DMS79 treated with DMSO at 0.1 percent for 48 hours (cell line): ENCODE data around the gene BAHCC1.
A peak's percentile ranks its signal among the peaks of the same experiment; 100 is the strongest.

Experiments
- DNase-seq: peaks from one replicate; lab custom pipeline; 2025; lab: John Stamatoyannopoulos, UW

BAHCC1 gene

DNA sequence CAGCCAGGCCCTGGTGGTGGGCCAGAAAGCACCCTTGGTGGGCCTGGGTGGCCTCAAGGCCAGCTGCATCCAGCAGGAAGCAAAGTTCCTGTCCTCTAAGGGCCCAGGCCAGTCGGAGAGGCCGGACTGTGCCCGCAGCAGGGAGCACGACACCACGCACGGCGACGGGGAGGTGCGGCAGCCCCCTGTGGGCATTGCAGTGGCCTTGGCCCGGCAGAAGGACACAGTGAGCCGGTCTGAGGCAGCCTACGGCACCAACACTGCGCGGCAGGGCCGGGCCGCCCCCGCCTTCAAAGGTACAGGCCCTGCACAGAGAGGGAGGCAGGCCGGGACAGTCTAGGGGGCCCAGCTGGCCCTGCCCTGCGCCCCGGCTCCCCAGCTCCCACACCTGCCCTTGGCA lies 48.0 kb downstream of the BAHCC1 start:
- no peak for DNase-seq

DNA sequence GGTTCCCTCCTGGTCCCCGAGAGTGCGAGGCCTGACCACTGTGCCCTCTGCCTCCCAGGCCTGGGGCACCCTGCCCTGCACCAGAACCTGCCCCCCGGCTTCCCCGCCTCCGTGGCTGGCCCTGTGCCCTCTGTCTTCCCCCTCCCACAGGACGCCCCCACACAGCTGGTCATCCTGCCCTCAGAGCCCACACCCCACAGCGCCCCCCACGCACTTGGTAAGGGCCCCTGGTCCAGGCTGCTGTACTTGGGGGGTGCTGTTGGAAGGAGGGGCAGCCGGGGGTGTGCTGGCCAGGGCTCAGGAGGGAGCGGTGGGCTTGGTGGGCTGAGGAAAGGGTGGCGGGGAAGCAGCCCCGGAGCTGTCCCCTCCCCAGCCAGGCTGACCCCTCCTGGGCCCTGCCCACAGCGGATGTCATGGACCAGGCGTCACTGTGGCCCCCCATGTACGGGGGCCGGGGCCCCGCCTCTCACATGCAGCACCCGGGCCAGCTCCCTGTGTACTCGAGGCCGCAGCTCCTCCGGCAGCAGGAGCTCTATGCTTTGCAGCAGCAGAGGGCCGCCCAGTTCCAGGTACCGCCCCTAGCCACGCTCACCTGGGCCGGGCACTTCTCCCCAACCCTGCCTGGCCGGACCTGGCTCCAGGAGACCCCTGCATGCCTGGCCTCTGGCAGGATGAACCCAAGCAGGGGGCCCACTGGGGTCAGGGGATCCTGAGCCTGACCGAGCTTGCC lies 49.5 kb downstream of the BAHCC1 start:
- no peak for DNase-seq

DNA sequence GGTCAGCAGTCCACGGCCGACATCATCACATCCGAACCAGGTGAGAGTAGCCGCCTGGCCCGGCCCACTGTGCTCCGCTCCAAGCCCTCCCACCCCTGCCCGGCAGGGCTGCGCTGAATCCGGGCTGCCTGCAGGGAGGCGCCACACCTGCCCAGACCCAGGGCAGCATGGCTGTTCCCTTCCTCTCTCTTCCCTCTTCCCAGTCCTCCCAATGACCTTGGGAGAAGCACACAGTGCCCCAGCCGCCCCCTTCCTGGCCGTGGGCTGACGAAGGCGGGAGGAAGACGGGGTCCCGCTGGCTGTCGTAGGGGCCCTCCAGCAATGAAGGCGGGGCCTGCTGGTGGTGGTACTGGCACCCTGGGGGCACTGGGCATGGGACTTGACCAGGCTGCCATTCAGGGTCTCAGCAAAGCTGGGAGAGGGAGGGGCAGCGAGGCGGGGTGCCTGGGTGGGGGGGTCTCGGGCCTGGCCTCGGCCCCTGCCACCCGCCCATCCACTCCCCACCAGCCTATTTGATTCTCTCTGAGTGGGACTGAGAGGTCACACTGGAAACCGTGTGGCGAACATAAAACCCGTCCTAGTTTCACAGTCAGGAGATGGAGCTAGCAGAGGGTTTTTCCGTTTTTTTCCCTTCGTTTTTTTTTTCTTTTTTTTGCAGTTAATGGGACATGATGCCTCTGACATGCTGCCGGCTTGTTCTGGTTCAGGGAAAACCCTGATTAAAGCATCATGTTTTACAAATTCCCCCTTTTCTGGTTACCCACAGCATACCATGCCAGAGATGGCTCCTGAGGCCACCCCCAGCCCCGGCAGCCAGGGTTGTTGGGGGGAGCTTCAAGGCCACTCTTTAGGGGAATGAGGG lies 50.6 kb downstream of the BAHCC1 start:
- DNase-seq, result no peak

DNA sequence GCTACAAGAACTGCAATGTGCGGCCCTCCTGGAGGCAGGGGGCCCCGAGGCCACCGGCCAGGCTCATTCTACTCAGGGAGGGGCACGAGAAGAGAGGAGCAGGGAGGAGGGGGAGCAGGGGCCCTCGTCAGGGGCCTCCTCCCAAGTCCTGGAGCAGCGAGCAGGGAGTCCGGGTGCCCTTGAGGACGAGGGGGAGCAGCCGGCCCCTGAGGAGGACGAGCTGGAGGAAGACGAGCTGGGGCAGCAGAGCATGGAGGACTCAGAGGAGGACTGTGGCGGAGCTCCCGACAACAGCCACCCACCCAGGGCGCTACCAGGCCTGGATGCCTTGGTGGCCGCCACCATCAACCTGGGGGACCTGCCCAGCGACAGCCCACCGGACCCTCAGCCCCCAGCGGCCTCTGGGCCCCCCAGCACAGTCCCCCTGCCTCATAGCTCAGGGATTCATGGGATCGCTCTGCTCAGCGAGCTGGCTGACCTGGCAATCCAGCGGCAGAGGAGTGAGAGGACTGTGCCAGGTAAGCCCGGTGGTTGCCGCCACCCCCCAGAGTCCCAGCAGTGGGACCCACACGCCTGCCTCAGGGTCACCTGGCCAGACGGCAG lies 52.2 kb downstream of the BAHCC1 start:
- DNase-seq, result no peak

DNA sequence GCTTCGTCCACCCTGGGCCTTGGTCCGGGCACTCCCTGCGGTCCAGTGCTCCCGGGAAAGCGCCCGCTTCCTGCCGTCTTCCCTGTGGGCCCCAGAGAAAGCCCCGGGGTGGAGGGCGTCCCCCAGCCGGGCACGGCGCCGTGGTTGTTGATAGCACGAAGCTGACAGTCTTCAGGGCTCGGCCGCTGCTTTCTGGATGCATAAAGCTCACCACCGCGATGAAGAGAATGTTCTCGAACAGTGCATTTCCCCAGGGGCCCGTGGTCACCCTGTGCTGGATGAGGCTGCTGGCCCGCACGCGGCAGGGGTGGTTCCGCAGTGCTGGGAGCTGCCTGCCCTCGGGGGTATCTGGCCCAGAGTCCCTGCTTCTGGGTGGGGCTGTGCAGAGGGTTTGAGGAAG lies 53.2 kb downstream of the BAHCC1 start:
- DNase-seq, result no peak

DNA sequence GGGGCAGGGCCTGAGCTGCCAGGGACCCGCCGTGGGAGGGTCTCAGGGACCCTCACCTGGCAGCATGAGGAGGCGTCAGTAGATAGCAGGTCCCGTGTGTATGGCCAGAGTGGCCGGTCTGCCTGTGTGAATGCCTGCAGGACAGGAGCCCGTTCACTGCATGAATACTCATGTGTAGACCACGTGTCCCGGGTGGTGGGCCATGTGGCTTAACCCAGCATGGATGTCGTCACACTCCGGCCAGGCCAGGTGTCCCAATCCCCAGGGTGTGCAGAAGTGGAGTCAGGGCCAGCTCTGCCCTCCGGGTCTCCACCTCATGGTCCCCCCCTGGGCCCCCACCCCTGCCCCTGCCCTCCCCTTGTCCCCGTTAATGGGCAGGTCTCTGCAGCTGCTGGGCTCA lies 53.7 kb downstream of the BAHCC1 start:
- DNase-seq, result no peak

DNA sequence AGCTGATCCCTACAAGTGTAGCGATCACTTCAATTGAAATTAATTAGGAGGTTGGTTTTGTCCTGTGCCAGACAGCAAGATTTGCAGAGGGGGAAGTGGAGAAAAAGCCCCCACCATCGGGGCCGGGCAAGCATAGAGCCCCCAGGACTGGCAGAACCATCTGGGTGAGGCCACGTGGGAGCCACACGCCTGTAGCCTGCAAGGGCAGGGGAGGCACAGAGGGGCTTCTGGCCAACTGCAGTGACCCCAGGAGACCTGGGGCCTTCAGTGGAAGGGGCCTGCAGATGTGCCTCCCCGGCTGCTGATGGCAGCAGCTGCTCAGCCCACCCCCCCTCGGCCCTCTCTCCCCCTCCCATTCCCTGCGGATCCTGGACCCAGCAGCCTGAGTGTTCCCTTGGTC lies 54.1 kb downstream of the BAHCC1 start:
- no peak for DNase-seq

DNA sequence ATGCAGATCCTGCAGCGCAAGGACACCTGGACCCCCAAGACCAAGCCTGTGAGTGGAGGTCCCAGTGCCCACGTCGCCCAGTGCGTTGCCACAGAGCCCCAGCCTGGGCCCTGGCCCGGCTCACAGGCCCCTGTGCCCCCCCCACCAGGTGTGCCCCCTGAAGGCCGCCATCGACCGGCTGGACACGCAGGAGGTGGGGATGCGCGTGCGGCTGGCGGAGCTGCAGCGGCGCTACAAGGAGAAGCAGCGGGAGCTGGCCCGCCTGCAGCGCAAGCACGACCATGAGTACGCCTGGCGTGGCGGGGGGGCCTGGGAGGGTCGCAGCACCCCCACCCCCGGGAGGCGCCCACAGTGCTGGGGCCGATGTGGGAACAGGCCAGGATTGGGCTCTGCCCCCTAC lies 56.6 kb downstream of the BAHCC1 start:
- DNase-seq, result no peak

DNA sequence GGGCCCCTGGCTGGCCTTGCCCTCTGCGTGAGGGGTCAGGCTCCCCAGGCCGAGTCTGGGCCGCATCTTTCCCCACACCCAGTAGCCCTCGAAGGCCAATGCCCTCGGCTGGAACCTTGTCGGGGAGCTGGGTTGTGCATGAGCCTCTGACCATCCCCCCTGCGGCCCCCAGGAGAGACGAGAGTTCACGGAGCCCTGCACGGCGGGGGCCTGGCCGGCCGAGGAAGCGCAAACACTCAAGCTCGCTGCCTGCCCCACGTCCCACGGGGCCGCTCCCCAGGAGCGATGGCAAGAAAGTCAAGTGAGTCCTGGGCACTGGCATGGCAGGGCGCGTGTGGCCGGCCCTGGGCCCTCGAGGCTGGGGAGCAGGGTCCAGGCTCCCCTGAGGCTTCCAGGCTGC lies 57.3 kb downstream of the BAHCC1 start:
- no peak for DNase-seq

DNA sequence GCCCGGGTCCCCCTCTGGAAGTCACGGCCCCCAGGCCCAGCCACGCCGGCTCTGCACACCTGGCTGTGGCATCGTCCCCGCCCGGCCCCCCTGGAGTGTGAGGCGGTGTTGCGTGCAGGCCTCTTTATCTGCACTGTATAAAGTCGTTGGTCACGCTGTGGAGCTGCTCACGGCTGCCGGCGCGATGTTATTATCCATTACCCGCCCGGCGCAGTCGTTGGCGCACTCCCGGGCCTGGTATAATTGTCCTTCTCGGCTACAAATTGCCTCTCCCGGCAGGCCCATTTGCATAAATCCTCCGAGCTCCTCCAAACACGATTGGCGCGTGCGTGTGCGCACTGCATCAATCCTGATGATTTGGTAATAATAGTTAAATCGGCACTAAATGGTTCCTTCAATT lies 57.8 kb downstream of the BAHCC1 start:
- DNase-seq, result peak; percentile 38

DNA sequence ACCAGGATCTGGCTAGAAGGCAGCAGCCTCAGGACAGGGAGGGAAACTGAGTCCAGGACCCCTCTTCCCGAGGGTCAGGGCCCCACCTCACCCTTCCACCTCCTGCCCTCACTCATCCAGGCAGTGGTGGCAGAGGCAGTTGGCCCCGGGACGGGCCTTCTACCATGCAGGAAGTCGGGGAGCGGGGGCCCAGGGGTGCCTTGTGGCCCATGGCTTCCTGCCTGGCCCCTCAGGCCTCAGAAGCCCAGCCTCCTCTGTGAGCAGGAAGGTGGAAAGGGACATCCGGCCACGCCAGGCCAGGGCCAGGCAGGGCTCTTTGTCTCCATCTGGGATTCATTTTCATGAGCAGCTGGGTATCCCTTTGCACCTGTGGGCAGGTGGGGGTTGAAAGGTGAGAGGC lies 58.5 kb downstream of the BAHCC1 start:
- DNase-seq, result no peak

DNA sequence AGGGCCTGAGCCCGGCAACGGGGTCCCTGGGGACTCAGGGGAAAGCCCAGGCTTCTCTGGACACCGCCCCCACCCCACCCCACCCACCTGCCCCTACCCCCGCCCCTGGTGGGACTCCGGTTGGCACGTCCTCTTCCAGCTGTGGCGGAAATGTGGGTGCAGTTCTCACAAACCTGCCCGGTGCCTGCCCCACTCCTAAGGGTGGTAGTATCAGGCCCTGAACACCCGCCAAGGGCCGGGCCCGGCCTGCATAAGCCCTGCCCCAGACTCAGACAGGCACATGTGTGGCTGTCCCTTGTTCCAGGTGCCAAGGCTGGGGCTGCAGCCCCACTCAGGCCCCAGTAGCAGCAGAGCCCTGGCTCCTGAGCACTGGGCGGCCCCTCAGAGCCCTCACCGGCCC lies 59.2 kb downstream of the BAHCC1 start:
- no peak for DNase-seq

DNA sequence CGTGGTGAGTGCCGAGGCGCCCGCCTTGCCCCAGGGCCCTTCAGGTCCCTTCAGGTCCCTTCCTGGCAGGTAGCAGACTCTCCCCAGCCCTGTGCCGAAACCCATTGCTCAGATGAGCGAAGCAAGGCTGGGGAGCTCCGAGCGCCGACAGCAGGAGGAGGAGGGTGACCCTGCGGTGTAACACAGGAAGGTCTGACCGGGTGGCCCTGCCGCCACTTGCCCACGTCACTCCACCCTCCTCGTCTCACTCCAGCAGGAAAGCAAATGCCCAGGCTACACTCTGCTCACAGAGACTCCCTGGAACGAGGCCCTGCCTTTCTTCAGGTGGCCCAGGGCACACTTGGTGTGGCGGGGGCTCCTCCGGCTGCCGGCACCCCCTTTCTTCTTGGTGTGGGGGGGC lies 60.1 kb downstream of the BAHCC1 start:
- DNase-seq, result no peak

DNA sequence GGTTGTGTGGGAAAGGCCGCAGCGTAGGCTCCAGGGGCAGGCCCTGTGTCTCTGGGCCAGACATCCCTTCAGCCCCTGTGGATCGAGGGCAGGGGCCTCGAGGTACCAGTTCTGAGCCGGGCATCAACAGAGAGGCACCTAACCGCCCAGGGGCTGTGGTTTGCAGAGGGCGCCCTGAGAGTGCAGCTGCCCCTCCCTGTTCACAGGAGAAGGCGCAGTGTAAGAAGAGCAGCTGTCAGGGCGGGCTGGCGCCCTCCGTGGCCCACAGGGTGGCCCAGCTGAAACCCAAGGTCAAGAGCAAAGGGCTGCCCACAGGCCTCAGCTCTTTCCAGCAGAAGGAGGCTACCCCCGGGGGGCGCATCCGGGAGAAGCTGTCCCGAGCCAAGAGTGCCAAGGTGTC lies 60.8 kb downstream of the BAHCC1 start:
- DNase-seq, result no peak

DNA sequence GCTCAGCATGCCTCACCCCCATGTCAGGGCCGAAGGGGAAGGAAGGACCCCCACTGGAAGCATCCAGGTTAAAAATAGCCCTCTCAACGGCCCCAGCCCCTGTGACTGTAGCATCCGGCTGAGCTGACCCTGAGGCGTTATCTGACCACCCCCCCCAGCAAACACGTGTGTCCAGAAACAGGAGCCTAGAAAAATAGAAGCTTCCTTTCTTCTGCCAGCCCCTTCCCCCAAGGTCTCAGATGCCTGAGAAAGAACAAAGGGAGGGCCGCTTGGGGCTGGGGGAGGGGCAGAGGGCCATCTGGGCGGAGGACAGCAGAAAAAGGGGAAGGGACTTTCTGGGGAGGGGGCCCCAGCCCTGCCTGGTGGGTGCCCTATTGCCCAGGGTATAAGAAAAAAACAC lies 61.5 kb downstream of the BAHCC1 start:
- DNase-seq, result no peak

DNA sequence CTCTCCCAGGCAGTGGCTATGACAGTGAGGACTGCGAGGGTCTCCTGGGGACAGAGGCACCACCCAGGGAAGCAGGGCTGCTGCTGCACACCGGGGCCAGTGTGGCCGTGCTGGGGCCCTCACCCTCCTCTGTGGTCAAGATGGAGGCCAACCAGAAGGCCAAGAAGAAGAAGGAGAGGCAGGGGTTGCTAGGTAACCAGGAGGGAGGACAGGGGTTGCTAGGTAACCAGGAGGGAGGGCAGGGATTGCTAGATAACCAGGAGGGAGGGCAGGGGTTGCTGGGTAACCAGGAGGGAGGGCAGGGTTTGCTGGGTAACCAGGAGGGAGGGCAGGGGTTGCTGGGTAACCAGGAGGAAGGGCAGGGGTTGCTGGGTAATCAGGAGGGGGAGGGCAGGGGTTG lies 62.1 kb downstream of the BAHCC1 start:
- no peak for DNase-seq

DNA sequence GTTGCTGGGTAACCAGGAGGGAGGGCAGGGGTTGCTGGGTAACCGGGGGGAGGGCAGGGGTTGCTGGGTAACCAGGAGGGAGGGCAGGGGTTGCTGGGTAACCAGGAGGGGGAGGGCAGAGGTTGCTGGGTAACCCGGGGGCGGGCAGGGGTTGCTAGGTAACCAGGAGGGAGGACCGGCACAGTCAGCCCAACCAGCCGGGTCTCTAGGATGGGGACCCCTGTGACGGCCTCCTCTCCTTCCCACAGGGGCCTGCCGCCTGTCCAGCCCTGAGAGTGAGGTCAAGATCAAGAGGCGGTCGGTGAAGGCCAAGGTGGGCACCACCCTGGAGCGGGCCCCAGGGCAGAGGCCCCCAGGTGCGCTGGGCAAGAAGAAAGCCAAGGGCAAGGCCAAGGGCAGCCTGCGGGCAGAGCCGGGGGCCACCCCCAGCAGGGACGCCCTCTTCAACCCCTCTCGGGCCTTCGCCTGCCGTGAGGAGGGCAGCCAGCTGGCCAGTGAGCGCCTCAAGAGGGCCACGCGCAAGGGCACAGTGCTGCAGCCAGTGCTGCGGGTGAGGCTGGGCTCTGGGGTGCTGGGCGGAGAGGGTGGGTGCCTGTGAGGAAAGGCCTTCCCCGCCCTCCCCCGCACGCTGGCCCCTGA lies 62.8 kb downstream of the BAHCC1 start:
- DNase-seq, result no peak

DNA sequence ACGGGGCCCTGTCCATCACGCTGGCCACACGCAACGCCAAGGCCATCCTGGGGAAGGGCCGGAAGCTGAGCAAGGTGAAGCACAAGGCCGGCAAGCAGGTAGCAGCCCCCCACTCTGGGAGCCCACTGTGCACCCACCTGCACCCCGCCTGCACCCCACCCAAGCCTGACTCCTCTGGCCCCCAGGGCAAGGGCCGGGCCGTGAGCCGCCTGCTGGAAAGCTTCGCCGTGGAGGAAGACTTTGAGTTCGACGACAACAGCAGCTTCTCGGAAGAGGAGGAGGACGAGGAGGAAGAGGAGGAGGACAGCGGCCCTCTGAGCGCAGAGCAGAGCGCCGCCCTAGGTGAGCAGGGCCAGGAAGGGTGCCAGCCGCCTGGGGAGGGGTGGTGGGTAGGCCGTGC lies 63.4 kb downstream of the BAHCC1 start:
- no peak for DNase-seq

DNA sequence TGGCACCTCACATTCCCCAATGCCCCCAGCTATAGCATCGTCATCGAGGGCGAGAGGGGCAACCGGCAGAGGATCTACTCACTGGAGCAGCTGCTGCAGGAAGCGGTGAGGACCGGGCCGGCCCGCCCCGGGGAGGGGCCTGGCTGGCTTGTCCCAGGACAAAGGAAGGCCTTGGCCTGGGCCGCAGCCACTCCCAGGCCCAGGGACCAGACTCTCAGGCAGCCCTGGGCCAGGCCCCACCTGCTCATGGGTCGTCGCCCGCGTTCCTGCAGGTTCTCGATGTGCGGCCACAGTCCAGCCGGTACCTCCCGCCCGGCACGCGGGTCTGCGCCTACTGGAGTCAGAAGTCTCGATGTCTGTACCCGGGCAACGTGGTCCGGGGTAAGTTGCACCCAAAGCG lies 64.0 kb downstream of the BAHCC1 start:
- no peak for DNase-seq

DNA sequence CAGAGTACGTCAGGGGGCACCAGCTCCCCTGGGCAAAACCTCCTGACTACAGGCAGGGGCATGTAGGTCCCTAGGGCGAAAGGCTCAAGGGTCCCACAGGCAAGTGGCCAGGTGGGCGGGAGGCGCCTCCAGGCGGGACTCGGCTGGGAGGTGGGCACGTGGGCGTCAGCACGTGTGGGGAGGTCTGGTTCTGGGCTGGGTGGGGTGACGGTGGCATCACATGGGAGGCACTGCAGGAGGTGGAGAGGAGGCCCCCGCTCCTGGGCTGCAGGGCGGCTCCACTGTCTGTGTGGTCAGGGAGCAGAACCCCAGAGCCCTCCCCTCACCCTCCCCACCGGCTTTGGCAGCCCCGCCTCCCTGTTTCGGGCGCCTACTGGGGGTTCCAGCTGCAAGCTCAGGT lies 64.6 kb downstream of the BAHCC1 start:
- DNase-seq, result no peak

DNA sequence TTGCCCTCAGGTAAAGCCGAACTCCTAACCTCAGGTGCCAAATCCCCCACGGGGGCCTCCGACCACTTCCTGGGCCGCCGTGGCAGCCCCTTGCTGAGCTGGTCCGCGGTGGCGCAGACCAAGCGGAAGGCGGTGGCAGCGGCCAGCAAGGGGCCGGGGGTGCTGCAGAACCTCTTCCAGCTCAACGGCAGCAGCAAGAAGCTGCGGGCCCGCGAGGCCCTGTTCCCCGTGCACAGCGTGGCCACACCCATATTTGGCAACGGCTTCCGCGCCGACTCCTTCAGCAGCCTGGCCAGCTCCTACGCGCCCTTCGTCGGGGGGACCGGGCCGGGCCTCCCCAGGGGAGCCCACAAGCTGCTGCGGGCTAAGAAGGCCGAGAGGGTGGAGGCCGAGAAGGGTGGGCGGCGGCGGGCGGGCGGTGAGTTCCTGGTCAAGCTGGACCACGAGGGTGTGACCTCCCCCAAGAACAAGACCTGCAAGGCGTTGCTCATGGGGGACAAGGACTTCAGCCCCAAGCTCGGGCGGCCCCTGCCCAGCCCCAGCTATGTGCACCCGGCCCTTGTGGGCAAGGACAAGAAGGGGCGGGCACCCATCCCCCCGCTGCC lies 65.7 kb downstream of the BAHCC1 start:
- no peak for DNase-seq
